AG09319 (cell line): Measurements from ENCODE around the gene ARHGAP27.

ENCODE experiments used
- DNase-seq: peaks from one replicate; pipeline ENCODE4 v3.0.0-alpha.2; 2010; ENCODE audit warnings: low read depth; ENCODE audit errors: extremely low read depth
- CTCF ChIP-seq: IDR thresholded peaks from 2 replicates; pipeline ENCODE4 v1.5.1; 2011; ENCODE audit warnings: low read depth, mild to moderate bottlenecking, inconsistent platforms, low read length, moderate library complexity

ARHGAP27 gene

GRCh38 chr17:45391918-45392317 is 40.8 kb downstream of the ARHGAP27 start:
- DNase-seq: no peak
- no peak for TF ChIP-seq CTCF

- TF ChIP-seq CTCF: no peak
- no peak for DNase-seq
Measured at GRCh38 chr17:45391291-45391690, 41.4 kb downstream of the ARHGAP27 start.

- TF ChIP-seq CTCF: no peak
- DNase-seq: no peak
Measured at GRCh38 chr17:45389354-45389753, 43.3 kb downstream of the ARHGAP27 start.

- DNase-seq: no peak
- TF ChIP-seq CTCF: no peak
Measured at GRCh38 chr17:45388604-45389325, 43.9 kb downstream of the ARHGAP27 start.

GRCh38 chr17:45387739-45388138 is 44.9 kb downstream of the ARHGAP27 start:
- no peak for TF ChIP-seq CTCF
- DNase-seq: no peak

GRCh38 chr17:45386178-45386577 is 46.5 kb downstream of the ARHGAP27 start:
- no peak for DNase-seq
- no peak for TF ChIP-seq CTCF

- TF ChIP-seq CTCF: peak; percentile 99
- DNase-seq: peak; percentile 53
Measured at GRCh38 chr17:45385331-45385997, 47.2 kb downstream of the ARHGAP27 start.
